Stimulated activated CD4-positive, alpha-beta T cell treated with anti-CD3 and anti-CD28 coated beads, TNF-alpha, amount 100 ng/mL, for 48 hours (primary cell): Measurements from ENCODE around the gene S100A8.

Source experiments
- DNase-seq, 3 donors: peaks; one replicate each; pipeline ENCODE4 v3.0.0-alpha.2; 2020; ENCODE audit warnings: low read depth in 3 of 3

S100A8 gene

DNA sequence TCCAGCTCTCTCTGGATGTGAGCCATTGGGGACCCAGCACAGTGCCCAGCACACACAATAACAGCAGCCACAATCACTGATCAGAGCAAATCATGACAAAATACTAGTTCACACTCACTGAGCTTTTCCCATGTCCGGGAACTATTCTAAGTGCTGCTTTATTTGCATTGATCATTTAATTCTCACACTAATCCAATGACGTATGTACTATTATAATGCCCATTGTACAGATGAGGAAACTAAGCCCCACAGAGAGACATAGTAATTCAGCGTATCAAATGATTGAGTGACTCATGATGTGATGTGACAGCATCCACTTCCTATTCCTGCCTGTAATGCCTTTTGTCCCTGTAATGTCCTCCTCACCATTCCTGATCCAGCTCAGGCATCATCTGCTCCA, 1.9 kb upstream of the S100A8 start:
- no peak for DNase-seq

DNA sequence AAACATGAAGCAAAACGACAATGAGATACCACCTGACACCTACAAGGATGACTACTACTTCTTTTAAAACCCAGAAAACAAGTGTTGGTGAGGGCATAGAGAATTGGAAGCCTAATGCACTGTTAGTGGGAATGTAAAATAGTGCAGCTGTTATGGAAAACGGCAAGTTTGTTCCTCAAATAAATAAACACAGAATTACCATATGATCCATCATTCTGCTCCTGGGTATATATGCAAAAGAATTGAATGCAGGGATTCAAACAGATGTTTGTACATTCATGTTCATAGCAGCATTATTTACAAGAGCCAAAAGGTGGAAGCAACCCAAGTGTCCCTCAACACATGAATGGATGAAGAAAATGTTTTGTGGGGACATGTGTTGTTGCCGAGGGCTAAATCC, 1.4 kb upstream of the S100A8 start:
- no peak for DNase-seq

DNA sequence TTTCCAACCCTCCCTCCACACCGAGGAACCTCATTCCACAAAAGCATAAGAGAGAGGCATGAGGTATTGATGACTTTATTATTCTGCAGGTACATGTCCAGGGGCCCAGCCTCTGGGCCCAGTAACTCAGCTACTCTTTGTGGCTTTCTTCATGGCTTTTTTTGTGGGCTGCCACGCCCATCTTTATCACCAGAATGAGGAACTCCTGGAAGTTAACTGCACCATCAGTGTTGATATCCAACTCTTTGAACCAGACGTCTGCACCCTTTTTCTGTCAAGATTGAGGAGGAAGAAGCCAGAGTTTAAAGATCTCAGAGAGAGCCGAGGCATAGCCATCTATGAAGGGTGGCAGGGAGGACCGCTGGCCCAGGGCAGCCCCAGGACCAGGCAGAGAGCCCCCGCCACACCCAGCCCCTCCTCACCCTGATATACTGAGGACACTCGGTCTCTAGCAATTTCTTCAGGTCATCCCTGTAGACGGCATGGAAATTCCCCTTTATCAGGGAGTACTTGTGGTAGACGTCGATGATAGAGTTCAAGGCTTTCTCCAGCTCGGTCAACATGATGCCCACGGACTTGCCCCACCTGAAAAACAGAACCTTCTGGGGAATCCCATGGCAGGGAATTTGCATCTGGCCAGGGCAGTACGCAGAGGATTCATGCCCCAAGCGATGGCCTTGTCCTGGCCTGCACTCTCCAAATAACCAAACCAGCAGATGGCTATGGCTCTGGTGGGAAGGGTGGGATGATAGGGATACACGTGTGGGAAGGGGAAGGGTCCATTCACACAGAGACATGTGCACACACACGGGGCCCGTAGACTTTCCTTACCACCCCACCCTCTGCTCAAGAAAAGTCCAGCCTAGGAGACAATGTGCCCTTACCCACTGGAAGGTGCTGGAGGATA, 647 bp downstream of the S100A8 start:
- DNase-seq = no peak

DNA sequence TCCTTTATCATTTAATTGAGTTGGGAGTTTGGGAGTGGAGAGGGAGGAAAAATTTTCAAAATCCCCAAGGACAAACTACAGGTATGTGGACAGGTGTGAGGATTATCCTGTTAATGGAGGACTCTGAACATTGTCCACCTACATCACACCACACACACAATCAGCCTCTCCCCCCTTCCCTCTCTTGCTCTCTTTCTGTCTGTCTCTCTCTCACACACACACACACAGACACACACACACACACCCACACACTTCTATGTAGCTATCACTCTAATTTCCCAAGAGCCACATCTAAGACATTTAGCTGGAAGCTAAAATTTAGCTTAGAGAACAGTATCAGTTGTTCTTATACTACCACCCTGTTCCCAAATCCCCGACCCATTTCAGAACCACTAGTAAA, 1.5 kb downstream of the S100A8 start:
- no peak for DNase-seq

DNA sequence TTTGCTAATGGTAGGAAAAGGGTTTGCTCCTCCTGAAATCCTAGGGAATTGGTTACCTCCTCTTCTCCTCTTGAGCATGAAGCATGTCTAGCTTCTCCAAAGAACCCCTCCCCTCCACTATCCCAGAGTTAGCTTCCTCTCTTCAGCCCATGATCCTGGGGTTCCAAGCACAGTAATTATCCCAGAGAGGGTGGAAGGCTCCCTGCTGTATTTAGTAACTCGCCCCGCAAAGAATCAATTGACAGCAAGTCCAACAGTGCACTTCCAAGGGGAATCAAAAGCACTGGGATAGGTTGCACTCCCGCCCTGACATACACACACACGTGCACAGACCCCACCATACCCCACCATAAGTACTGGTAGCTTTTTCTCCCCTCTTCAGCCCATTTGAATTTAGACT, 3.1 kb downstream of the S100A8 start:
- no peak for DNase-seq

DNA sequence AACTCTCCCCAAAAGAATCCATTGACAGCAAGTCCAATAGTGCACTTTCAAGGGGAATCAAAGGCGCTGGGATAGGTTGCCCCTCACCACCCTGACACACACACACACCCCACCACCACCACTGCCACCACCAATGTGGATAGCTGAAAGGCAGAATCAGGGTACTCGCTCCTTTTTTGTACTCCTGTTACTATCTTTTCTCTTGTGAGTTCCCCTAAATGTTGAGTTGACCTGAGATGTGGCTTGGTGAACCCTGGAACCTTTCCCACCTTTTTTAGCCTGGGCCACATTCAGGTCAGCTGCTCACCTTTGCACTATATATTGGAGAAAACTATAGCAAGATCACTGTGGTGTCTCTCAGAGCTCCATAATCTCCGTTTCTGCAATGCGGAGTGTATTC, 3.9 kb downstream of the S100A8 start:
- no peak for DNase-seq

DNA sequence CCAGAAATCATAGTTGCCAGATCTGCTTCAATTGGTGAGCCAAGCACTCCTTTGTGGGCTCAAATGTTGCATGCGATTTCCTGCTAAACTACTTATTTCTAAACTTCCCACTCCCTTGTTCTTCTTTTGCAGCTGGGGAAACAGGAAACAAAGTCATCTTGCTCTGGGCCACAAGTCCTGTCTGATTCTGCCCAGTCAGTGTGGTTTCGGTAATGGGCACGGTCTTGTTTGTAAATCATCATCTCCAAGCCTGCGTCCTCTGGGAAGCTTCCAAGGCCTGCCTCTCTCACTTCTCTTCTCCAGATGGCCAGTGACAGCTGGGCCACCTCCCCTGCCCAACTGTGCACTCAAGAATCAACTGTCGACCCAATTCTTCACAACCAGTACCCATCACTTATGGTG, 4.4 kb downstream of the S100A8 start:
- DNase-seq = no peak

DNA sequence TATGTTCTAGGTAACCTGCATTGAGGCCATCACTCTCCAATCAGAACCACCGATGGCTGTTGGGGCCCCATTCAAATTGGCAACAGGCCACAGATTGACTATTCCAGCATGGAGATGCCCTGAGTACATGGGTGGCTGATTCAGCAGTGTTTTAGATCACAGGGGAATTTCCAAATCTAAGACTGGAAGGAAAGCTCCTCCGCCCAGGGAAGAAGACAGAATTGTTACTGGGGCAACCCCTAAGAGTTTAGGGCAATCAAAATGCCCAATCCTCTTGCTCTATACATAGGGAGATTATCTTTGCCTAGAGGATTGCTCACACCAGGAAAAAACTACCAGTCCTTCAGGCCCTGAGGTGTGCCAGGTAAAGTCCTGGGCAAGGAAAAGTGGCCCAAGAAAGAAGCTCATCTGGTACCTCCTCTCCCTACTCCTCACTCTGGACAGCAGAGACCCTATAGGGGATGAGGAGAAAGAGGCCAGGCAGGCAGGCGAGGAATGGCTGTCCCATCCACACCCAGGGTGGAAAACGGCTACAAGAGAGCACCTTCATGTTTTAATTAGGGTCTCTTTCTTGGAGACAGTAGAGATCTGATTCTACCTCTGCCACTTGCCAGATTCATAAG, 5.8 kb downstream of the S100A8 start:
- no peak for DNase-seq

DNA sequence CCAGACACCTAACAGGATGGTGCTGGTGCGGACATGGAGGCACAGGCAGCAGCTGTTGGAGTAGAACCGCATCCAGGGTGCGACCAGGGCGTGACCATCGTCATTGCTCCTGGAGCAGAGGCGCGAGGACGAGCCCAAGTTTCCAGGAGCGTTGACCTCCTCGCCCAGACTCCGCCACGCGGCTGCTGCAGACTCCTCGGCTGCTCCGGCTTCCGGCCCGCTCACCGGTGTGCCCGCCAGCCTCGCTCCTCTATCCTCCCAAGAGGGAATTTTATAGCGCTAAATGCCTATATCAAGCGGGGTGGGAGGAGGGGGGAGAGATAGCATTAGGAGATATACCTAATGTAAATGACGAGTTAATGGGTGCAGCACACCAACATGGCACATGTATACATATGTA, 10.2 kb downstream of the S100A8 start:
- no peak for DNase-seq

DNA sequence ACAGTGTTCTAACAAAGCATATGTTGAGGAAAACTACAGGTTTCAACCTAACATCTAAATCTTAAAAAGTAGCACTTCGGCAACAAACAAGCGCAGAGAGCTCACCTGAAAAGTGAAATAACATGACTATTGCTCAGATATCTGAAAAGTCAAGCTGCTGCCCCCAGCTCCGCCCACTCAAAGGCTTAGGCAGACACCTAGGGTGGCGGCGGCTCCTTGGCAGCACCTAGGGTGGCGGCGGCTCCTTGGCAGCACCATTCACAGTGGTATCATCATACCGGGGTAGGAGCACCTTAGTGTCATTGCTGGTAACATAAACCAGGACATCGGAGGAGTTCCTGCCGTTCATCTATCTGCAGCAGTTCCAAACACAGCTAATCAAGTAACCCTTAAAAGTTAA, 11.3 kb downstream of the S100A8 start:
- no peak for DNase-seq

DNA sequence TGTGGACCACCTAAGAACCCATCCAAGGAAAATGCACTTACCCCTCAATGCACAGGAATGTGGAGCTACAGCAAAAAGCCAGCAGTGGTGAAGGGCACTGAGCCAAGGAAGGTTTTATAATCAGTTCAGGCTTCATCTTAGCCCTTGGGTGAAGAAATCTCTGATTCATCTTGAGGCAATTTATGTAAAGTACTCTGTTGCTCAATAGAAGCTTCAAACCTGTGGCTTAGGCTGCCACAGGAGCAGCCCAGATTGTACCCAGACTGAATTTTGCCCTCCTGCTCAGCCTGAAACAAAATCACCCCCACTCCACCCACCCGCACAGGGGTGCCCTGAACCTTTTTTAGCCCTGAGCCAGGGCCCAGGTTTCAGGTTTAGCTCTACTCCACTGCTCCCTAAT, 15.4 kb downstream of the S100A8 start, which contains the start of gene S100A12:
S100A12 (minus strand) TSS at position 111 of the 400 bp plus-strand sequence. CDS start 1,029 bp downstream, outside the sequence.
- DNase-seq = no peak

DNA sequence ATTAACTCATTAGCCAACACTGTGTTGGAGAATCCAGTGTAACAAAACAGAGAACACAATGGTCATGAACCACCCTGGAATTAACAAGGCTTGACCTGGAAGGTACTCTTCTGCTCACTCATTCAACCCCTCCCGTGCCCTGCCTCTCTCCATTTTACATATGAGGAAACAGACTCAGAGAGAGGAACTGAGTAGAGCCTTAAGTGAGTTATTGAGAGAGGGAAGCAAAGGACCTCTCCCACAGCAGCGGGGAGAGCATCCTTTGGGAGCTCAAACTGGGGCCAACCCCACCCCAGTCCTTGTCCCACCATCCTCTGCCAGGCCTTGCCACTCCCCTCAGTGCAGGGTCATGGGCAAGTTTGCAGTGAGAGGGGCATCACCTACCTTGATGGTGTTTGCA, 16.8 kb downstream of the S100A8 start:
- DNase-seq = no peak

DNA sequence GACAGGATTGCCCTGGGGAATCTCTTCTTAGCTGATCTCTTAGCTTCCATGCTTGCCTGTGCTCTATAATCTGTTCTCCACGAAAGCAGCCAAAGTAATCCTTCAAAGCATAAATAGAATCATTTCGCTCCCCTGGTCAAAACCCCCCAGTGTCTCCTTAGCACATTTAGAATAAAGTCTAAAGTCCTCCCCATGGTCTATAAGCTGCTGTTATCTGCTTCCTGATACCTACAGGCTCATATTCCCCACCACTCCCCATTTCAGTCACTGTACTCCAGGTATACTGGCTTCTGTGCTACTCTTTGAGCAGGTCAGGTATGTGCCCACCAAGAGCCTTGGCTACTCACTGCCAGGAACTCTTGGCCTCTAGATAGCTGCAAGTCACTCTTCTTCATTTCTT, 18.3 kb downstream of the S100A8 start:
- DNase-seq = no peak

DNA sequence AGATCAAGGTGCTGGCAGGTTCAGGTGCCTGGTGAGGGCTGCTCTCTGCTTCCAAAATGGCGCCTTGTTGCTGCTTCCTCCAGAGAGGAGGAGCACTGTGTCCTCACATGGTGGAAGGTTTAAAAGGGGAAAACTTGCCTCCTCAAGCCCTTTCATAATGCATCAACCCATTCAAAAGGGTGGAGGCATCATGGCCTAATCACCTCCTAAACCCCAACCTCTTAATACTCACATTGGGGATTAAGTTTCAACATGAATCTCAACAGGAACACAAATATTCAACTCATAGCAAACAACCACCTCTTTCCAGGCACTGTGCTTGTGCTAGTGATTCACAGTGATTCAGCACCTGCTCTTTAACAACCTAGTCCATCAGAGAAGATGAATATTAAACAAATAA, 19.6 kb downstream of the S100A8 start:
- no peak for DNase-seq

DNA sequence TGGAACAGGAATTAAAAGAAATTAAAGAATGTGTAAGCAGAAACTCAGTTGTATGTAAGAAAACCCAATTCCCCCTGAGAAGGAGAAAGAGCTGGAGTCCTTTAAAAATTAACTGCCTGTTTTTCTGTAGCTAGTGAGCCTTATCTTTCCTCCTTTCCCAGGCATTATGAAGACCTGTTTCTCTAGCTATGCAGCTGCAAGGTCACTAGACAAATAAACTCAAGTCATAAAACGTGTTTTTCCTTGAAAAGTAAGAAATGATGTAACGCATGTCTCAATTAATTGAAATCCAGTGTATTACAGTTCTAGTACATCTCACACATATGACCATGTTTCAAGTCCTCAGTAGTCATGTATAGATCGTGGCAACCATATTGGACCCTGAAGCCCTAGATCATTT, 20.7 kb downstream of the S100A8 start:
- no peak for DNase-seq

DNA sequence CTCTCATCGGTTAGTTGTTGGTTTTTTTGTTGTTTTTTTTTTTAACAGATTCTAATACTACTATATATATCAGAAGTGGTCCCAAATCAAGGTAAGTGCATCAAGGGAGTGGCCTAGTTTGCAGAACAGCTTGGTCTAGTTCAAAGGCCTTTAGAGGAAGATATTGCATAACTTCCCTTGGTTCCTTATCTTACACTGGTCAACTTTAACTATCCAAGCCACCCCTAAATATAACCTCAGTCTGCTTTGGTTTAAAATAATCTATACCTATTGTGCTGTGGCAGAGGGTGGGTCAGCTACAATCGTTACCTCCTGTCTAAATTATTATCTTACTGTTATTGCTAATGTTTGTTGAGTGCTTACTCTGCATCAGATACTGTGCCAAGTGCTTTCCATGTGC, 22.4 kb downstream of the S100A8 start:
- DNase-seq = no peak

DNA sequence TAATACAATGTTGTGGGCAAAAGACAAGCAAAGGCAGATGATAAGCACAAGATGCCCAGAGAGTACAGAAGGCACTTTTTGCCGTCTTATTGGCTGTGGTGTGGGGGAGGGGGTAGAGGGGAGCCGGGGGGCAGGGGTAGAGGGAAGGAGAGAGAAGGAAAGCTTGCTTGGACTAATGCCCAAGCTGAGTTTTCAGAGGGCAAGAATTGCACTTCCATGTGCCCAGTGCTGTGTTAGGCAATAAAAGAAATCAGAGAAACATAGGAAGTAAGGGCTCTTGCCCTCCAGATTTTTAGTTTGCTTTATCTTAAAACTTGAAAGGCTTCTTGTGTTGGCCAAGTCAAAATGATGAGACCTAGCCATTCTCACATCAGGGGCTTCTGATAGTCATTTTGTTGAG, 23.8 kb downstream of the S100A8 start:
- no peak for DNase-seq

DNA sequence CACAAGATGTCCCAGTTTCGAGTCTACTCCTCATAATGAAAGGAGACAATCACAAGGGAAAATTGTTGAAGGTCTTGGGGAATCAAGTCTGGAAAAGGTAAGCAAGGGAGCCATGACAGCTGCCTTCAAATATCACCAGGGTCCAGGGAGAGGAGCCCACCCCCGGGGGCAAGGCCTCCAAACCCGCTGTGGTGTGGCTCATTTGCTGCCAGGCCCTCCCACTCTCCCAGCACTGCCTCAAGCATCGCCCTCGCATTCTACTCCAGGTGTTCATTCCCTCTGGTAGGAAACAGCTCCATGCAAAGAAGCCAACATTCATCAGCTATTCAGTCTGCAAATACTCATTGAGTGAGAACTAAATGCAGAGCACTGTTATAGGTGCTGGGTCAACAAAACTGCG, 24.6 kb downstream of the S100A8 start:
- DNase-seq = no peak

DNA sequence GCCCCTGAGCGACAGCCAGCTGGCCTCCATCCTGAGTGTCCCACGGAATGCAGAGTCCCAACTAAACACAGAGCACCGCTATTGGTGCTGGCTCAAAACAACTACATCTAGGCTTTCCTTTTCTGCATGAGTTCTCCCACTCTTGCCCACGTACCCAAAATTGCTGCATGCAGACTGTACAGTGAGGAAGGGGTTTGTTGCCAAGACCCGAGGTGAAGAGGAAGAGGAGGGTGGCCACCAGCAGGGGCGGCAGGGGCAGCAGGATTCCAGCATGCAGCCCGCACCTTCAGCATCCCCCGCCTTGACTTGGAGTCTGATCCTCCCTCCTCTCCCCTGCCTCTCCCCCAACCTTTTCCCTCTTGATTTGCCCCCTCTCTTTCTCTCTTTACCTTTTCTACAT, 25.2 kb downstream of the S100A8 start:
- DNase-seq = no peak

DNA sequence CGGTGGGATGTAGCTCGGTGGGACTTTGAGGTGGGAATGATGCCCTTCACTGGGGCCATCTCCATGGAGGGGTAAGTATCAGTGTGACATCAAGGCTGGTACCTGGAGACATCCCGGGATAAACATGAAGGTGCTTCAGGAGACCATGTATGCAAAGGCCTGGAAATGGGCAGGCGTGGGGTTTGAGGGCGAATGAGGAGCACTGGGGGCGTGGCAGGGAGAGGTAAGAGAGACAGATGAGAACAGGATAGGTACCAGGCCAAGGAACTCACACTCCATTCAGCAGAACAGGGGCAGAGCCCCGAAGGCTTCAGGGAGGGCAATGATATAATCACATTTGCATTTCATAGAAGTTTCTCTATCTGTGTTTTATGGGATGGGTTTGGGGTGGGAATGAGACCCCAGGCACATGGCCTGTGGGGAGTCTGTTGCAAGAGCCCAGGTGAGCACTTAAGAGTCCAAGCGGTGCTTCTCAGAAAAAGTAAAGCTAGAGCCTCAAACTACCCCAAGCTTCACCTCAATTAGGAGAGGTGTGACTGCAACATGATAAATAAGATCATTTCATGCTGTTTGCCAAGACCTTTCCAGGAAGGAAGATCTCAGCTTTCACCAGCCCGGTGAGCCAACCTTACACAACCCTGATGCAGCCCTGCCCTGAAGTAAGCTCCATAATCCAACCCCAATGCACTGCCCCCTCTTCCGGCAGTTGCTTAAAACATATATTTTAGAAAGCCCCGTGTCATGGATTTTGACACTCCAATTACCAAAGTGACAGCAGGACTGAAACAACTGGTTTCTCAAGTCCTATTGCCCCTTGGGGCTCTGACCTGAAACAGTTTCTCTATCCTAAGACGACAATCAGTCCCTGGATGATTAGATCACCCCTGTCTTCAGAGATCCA, 25.9 kb downstream of the S100A8 start:
- no peak for DNase-seq

DNA sequence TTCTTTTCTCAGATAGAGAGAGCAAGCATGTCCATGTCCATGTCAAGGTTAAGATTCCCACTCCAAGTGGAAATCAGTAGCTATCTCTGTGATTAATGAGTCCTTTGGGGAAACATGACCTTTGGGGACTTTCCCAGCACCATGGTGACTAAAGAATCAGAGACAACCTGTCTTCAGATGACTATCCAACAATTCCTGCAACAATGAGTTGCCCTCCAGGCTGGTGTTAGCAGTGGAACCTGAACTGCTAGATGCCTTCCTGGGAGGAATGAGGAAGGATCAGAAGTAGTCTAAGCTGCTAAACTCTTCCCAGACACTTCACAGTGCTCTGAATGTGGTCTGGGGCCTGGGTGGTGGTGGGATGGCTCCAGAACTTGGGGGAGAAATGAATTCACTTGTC, 26.7 kb downstream of the S100A8 start:
- no peak for DNase-seq

DNA sequence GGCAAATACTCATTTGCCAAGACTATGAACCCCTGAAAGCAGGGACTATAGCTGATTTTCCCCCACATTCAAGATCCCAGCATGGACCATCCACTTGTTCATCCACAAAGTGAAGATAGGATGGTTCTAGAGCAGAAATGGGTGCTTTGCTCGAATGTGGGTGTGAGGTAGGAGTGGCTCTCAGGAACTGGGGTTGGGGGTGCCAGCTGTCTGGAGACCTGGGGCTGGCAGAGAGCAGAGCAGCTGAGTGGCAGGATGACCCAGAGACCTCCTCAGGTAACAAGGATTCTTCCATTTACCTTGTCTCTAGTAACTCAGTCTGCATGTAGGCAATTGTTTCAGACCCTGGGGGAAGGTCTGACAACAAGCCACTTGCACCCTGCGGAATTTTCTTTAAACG, 27.2 kb downstream of the S100A8 start:
- DNase-seq = no peak
